Stomach (tissue), 19 donors: ENCODE results near the gene KRTCAP3. TPM values are rescaled to one million over a fixed set of nuclear protein-coding genes. Genes with fewer than 3 reads are reported as not detected.

Experiments
- DNase-seq, 2 donors: peaks; one replicate each; pipeline versions ENCODE4 v3.0.0 to v3.0.0-alpha.2; 2013 to 2019
- H3K27ac ChIP-seq, 5 donors: fragments of 200-600 bp in 4 of 5; sonication (generic) in 4 of 5; one replicate each; pipeline ENCODE4 v1.5.1; 2013 to 2019; ENCODE audit warnings: mild to moderate bottlenecking in 1 of 5, moderate library complexity in 1 of 5
- H3K27me3 ChIP-seq, 3 donors: fragments of 200-600 bp; sonication (generic); one replicate each; pipeline ENCODE4 v1.5.1; 2017 to 2019; ENCODE audit warnings: mixed run types in 1 of 3
- H3K36me3 ChIP-seq, 4 donors: fragments of 200-600 bp; sonication (generic); 1 replicate in 3 of 4; 2 replicates in 1 of 4; pipeline ENCODE4 v1.5.1; 2016 to 2019
- H3K4me1 ChIP-seq, 4 donors: fragments of 200-600 bp; sonication (generic); one replicate each; pipeline ENCODE4 v1.5.1; 2016 to 2019
- H3K4me3 ChIP-seq, 4 donors: fragments of 200-600 bp; sonication (generic) in 3 of 4; one replicate each; pipeline ENCODE4 v1.5.1; 2016 to 2019; ENCODE audit warnings: mild to moderate bottlenecking in 1 of 4
- H3K9me3 ChIP-seq, 4 donors: fragments of 200-600 bp; sonication (generic); one replicate each; pipeline ENCODE4 v1.5.1; 2016 to 2019
- CTCF ChIP-seq, 7 experiments: fragments of 450-650 bp in 4 of 7; fragments of 200-600 bp in 3 of 7; sonication (generic) in 3 of 7; IDR thresholded peaks; one replicate each; pipeline ENCODE4 v1.5.1; 2016 to 2019; ENCODE audit warnings: antibody characterized with exemption in 7 of 7, control low read depth in 2 of 7, mild to moderate bottlenecking in 1 of 7
- EP300 ChIP-seq: sonication (generic); formaldehyde crosslinking; IDR thresholded peaks from one replicate; pipeline ENCODE4 v1.6.1; 2017; ENCODE audit warnings: antibody characterized with exemption
- POLR2A ChIP-seq, 4 donors: fragments of 450-650 bp; IDR thresholded peaks; one replicate each; pipeline ENCODE4 v1.6.1; 2016; ENCODE audit warnings: antibody characterized with exemption in 4 of 4, control low read depth in 2 of 4, mild to moderate bottlenecking in 1 of 4, moderate library complexity in 1 of 4
- POLR2AphosphoS5 ChIP-seq, 3 donors: sonication (generic); formaldehyde crosslinking; IDR thresholded peaks; one replicate each; pipeline ENCODE4 v1.6.1; 2016; ENCODE audit warnings: antibody characterized with exemption in 3 of 3
- WGBS, 5 donors: extraction: QIAGEN DNeasy Blood & Tissue Kit in 3 of 5; methylation state at CpG; one replicate each; pipeline versions ENCODE4 v1.1.5 to v1.1.7; 2013 to 2018; 5-methylcytosine and 5-hydroxymethylcytosine counted together
- intact Hi-C: fragments of 100-400 bp; cut with DNase I; formaldehyde crosslinking; loops from one replicate; pipeline ENCODE4 v1.15.1; 2023; ENCODE audit warnings: low total_unique reads
- long read RNA-seq, 10 donors: transcript quantifications; one replicate each; lab custom pipeline, GENCODE V29; 2026
- polyA plus RNA-seq, 3 donors: library from polyadenylated mRNA; stranded (reverse); fragments of 200-250 nt; gene quantifications; one replicate each; pipeline ENCODE4 v1.2.3, GENCODE V29; 2013
- total RNA-seq, 5 donors: library from RNA; depleted of rRNA; stranded (reverse); fragments of >200 nt; gene quantifications; one replicate each; pipeline versions ENCODE4 v1.1.0 to v1.2.3, GENCODE V29; 2014 to 2016
- donor health status: healthy with polysubstance abuse.
- donor health status: Bipolar disorder and iron deficiency.
- donor health status: healthy.

KRTCAP3 gene
- 100 to 1,000 TPM in 1 of 5 donors, 10 to 100 TPM in 3, not detected in 1; 16.5 to 140 (median 53.6) TPM for total RNA-seq
- polyA plus RNA-seq, result 10 to 100 TPM; 31.2 to 65.2 (median 62.2) TPM
- long read RNA-seq, donor 1, transcript KRTCAP3-201 (7 exons, 872 nt), result major isoform, 6 of 7 reads
- long read RNA-seq, donor 1, partial matches to known transcripts, result 0 of 7 reads
- long read RNA-seq, donor 1, other reads (novel, unspliced or antisense), result 0 of 7 reads
- long read RNA-seq, donor 2, transcript KRTCAP3-201 (7 exons, 872 nt), result major isoform, 6 of 12 reads
- long read RNA-seq, donor 2, partial matches to known transcripts, result 5 of 12 reads
- long read RNA-seq, donor 2, other reads (novel, unspliced or antisense), result 0 of 12 reads
- long read RNA-seq, donor 3, transcript KRTCAP3-201 (7 exons, 872 nt), result major isoform, 5 of 9 reads
- long read RNA-seq, donor 3, partial matches to known transcripts, result 0 of 9 reads
- long read RNA-seq, donor 3, other reads (novel, unspliced or antisense), result 0 of 9 reads
- long read RNA-seq, donor 4, partial matches to known transcripts, result 0 of 1 reads
- long read RNA-seq, donor 4, other reads (novel, unspliced or antisense), result 0 of 1 reads
- long read RNA-seq, donor 5, partial matches to known transcripts, result 0 of 5 reads
- long read RNA-seq, donor 5, other reads (novel, unspliced or antisense), result 0 of 5 reads
- long read RNA-seq, donor 6, result 0 reads
- long read RNA-seq, donor 7, transcript KRTCAP3-201 (7 exons, 872 nt), result major isoform, 8 of 19 reads
- long read RNA-seq, donor 7, partial matches to known transcripts, result 0 of 19 reads
- long read RNA-seq, donor 7, other reads (novel, unspliced or antisense), result 9 of 19 reads
- long read RNA-seq, donor 8, transcript KRTCAP3-201 (7 exons, 872 nt), result major isoform, 5 of 15 reads
- long read RNA-seq, donor 8, partial matches to known transcripts, result 5 of 15 reads
- long read RNA-seq, donor 8, other reads (novel, unspliced or antisense), result 0 of 15 reads
- long read RNA-seq, donor 9, transcript KRTCAP3-201 (7 exons, 872 nt), result major isoform, 7 of 13 reads
- long read RNA-seq, donor 9, partial matches to known transcripts, result 0 of 13 reads
- long read RNA-seq, donor 9, other reads (novel, unspliced or antisense), result 5 of 13 reads
- long read RNA-seq, donor 10, partial matches to known transcripts, result 0 of 1 reads
- long read RNA-seq, donor 10, other reads (novel, unspliced or antisense), result 0 of 1 reads

- peak; percentile 87 to 92 for DNase-seq
- Histone ChIP-seq H3K9me3 (no peaks in the 10 kb centered on the region), H3K36me3 (peaks cover 50 to 88% (median 82%) of the 10 kb centered on the region in 4 donors), H3K4me1 (peaks cover 16 to 37% (median 20%) of the 10 kb centered on the region in 4 donors), H3K4me3 (peak within 1 kb of the TSS; percentile 45 to 55 (median 48)), H3K27ac (peak within 1 kb of the TSS; percentile 82 to 92 (median 84)), H3K27me3 (no peaks in the 10 kb centered on the region)
- WGBS, 5 donors, result 24 to 51% (median 29%) methylated on average over 18 to 80 of the region's 80 CpGs
- TF ChIP-seq POLR2A (IDR thresholded peaks at IDR 0.05) (no peak), POLR2AphosphoS5 (IDR thresholded peaks at IDR 0.05) (peak in 2 of 3 donors; percentile 72 to 73), CTCF (IDR thresholded peaks at IDR 0.05) (peak in 3 of 7 experiments; percentile 40 to 55 (median 45)), EP300 (no peak)
- intact Hi-C loops, result no loop called here
Measured at GRCh38 chr2:27441958-27442919, at the start of gene KRTCAP3. Gene KRTCAP3 (plus strand): TSS chr2:27442381. CDS start chr2:27442413, 32 bp downstream.

GRCh38 chr2:27393225-27393624 is 49.0 kb upstream of the KRTCAP3 start:
- no peak overlapping the region for H3K27ac ChIP-seq
- TF ChIP-seq CTCF (IDR thresholded peaks at IDR 0.05) (no peak), POLR2AphosphoS5 (IDR thresholded peaks at IDR 0.05) (no peak), POLR2A (IDR thresholded peaks at IDR 0.05) (no peak), EP300 (no peak)
- H3K27me3 ChIP-seq, result no peaks in the 10 kb centered on the region
- H3K4me1 ChIP-seq, result peaks cover 0 to 5% (median 0%) of the 10 kb centered on the region in 4 donors
- H3K4me3 ChIP-seq, result no peak overlapping the region
- peaks cover 3 to 14% (median 11%) of the 10 kb centered on the region in 4 donors for H3K36me3 ChIP-seq
- H3K9me3 ChIP-seq, result no peaks in the 10 kb centered on the region
- 93 to 99% (median 98%) methylated on average over 28 to 33 of the region's 33 CpGs for WGBS, 5 donors
- intact Hi-C loops, result no loop called here
- DNase-seq, result no peak

GRCh38 chr2:27398962-27399361 is 43.2 kb upstream of the KRTCAP3 start:
- H3K36me3 ChIP-seq, result peaks cover 0 to 5% (median 2%) of the 10 kb centered on the region in 4 donors
- no peak for DNase-seq
- H3K27me3 ChIP-seq, result no peaks in the 10 kb centered on the region
- H3K9me3 ChIP-seq, result no peaks in the 10 kb centered on the region
- no peak overlapping the region for H3K27ac ChIP-seq
- TF ChIP-seq POLR2AphosphoS5 (IDR thresholded peaks at IDR 0.05) (no peak), EP300 (no peak), CTCF (IDR thresholded peaks at IDR 0.05) (no peak), POLR2A (IDR thresholded peaks at IDR 0.05) (no peak)
- H3K4me1 ChIP-seq, result peaks cover 0 to 11% (median 0%) of the 10 kb centered on the region in 4 donors
- intact Hi-C loops, result no loop called here
- 91 to 96% (median 92%) methylated on average over 5 of the region's 5 CpGs for WGBS, 5 donors
- no peak overlapping the region for H3K4me3 ChIP-seq
